ENCODE data around the gene CCDC85B. TPM values are rescaled to one million over a fixed set of nuclear protein-coding genes. Genes with fewer than 3 reads are reported as not detected.

The CCDC85B gene
- total and polyA plus RNA-seq, 2 experiments from 2014 or later = 15.1 to 41.6 TPM

DNA sequence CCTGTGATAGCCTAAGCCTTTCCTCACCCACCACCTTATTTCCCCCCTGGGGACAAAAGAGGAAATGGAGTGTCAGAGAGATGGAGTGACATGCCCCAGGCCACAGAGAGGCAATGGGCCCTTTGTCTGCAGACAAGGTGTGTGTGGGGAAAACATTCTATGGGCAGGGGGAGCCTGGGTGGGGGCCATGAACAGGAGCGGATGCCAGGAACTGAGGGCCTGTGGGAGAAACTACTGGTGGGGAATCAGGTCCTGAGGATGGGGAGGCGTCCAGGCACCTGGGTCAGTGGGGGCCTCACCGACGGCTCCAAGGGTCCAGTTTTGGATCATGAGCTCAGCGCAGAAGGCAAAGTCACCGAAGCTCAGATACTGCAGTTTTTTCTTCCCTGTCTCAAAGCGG, 5.2 kb upstream of the CCDC85B start:
- Histone ChIP-seq H3K9me2 (replicated peaks; ENCODE audit: insufficient read depth) (no peaks in the 10 kb centered on the region), H3K4me3 (no peak overlapping the region), H3K4me1 (ENCODE audit: insufficient read depth) (peaks cover 27% of the 10 kb centered on the region), H2AFZ (no peak overlapping the region), H4K20me1 (ENCODE audit: insufficient read depth, poor library complexity, severe bottlenecking) (no peaks in the 10 kb centered on the region), H3K36me3 (replicated peaks; ENCODE audit: insufficient read depth, low read depth) (no peaks in the 10 kb centered on the region), H3K9me3 (ENCODE audit: low read depth) (no peaks in the 10 kb centered on the region), H3K27ac (no peak overlapping the region), H3K79me2 (peaks cover 24% of the 10 kb centered on the region), H3K4me2 (no peak overlapping the region), H3K27me3 (no peaks in the 10 kb centered on the region)
- no peak for DNase-seq (ENCODE audit: low spot score)
- TF ChIP-seq, protein P1, sequence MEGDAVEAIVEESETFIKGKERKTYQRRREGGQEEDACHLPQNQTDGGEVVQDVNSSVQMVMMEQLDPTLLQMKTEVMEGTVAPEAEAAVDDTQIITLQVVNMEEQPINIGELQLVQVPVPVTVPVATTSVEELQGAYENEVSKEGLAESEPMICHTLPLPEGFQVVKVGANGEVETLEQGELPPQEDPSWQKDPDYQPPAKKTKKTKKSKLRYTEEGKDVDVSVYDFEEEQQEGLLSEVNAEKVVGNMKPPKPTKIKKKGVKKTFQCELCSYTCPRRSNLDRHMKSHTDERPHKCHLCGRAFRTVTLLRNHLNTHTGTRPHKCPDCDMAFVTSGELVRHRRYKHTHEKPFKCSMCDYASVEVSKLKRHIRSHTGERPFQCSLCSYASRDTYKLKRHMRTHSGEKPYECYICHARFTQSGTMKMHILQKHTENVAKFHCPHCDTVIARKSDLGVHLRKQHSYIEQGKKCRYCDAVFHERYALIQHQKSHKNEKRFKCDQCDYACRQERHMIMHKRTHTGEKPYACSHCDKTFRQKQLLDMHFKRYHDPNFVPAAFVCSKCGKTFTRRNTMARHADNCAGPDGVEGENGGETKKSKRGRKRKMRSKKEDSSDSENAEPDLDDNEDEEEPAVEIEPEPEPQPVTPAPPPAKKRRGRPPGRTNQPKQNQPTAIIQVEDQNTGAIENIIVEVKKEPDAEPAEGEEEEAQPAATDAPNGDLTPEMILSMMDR (IDR thresholded peaks at IDR 0.05; ENCODE audit: poor library complexity) = no peak
- TF ChIP-seq EZH2phosphoT487 (IDR thresholded peaks at IDR 0.05; ENCODE audit: low read depth, severe bottlenecking, unreplicated experiment) (no peak), EZH2 (IDR thresholded peaks at IDR 0.05; ENCODE audit: borderline replicate concordance) (no peak)
- 93% methylated on average over 7 of the region's 7 CpGs for WGBS (ENCODE audit: low lambda C conversion rate, missing lambda C conversion rate)

DNA sequence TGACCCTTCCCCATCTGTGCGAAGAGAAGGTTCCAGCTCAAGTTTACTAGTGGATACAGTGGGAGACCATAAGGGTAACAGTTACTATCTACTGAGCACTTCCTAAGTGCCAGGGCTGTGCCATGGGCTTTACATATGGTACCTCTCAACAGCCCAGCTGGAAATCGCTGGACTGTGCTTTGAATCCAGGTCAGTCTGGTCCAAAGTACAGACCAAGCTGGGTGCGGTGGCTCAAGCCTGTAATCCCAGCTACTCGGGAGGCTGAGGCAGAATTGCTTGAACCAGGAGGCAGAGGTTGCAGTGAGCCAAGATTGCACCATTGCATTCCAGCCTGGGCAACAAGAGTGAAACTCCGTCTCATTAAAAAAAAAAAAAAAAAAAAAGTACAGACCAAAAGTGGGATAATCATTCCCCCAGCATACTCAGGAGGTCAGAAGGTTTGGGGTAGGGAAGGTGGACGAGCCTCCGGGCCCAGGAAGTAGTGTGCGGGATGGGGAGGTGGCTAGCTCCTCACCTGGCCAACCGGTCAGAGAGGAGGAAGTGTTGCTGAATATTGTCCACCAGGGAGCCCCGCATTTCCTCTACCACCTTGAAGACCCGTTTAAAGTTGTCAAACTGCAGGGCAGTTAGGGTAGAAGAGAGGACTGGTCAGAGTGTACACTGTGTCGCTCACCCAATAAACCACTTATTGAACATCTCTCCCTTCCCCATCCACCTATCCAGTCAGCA, 4.5 kb upstream of the CCDC85B start:
- DNase-seq (ENCODE audit: low spot score) = no peak
- no peaks in the 10 kb centered on the region for H3K9me3 ChIP-seq (ENCODE audit: low read depth)
- peak overlapping the region; percentile 92 for H3K27ac ChIP-seq
- TF ChIP-seq EZH2phosphoT487 (IDR thresholded peaks at IDR 0.05; ENCODE audit: low read depth, severe bottlenecking, unreplicated experiment) = no peak
- TF ChIP-seq, protein P1 (IDR thresholded peaks at IDR 0.05; ENCODE audit: poor library complexity) = no peak
- no peak for TF ChIP-seq EZH2 (IDR thresholded peaks at IDR 0.05; ENCODE audit: borderline replicate concordance)
- H3K9me2 ChIP-seq (replicated peaks; ENCODE audit: insufficient read depth) = no peaks in the 10 kb centered on the region
- no peaks in the 10 kb centered on the region for H4K20me1 ChIP-seq (ENCODE audit: insufficient read depth, poor library complexity, severe bottlenecking)
- H3K4me1 ChIP-seq (ENCODE audit: insufficient read depth) = peaks cover 31% of the 10 kb centered on the region
- H3K27me3 ChIP-seq = no peaks in the 10 kb centered on the region
- no peaks in the 10 kb centered on the region for H3K36me3 ChIP-seq (replicated peaks; ENCODE audit: insufficient read depth, low read depth)
- peaks cover 24% of the 10 kb centered on the region for H3K79me2 ChIP-seq
- no peak overlapping the region for H3K4me3 ChIP-seq
- peak overlapping the region; percentile 98 for H3K4me2 ChIP-seq
- WGBS (ENCODE audit: low lambda C conversion rate, missing lambda C conversion rate) = 89% methylated on average over 12 of the region's 12 CpGs
- H2AFZ ChIP-seq = no peak overlapping the region

DNA sequence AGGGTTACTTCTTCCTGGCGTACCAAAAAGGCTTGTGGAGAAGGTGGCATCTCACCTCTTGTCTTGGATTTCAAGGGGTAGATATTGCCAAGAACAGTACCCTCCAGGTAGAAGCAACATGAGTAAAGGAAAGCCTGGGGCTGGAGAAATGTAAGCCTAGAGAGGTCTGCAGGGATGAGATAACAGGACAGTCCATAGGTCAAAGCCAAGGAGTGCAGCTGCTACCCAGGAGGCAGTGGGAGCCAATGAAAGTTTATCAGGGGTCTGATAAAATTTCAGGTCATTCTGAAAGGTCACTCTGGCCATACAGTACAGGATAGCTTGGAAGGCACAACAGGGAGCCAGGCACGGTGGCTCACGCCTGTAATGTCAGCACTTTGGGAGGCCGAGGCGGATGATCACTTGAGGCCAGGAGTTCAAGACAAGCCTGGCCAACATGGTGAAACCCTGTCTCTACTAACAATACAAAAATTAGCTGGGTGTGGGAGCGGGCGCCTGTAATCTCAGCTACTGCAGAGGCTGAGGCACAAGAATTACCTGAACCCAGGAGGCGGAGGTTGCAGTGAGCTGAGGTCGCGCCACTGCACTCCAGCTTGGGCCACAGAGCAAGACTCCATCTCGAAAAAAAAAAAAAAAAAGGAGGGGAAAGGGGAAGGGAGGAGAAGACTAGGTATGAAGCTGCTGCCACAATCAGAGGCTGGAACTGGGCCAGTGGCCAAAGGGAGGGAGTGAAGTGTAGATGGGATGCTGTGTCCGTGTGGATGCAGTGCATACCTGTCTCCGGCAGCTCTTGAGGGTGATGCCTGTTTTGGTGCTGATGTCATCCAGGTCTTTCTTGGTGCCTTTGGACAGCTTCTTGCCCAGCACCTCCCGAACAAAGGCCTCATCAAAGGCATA, 3.4 kb upstream of the CCDC85B start:
- 84% methylated on average over 13 of the region's 14 CpGs for WGBS (ENCODE audit: low lambda C conversion rate, missing lambda C conversion rate)
- H3K79me2 ChIP-seq = peaks cover 29% of the 10 kb centered on the region
- no peaks in the 10 kb centered on the region for H3K27me3 ChIP-seq
- peak overlapping the region; percentile 86 for H3K4me3 ChIP-seq
- peak overlapping the region; percentile 98 for H3K4me2 ChIP-seq
- no peaks in the 10 kb centered on the region for H3K9me2 ChIP-seq (replicated peaks; ENCODE audit: insufficient read depth)
- H3K9me3 ChIP-seq (ENCODE audit: low read depth) = no peaks in the 10 kb centered on the region
- TF ChIP-seq EZH2 (IDR thresholded peaks at IDR 0.05; ENCODE audit: borderline replicate concordance) = no peak
- H2AFZ ChIP-seq = no peak overlapping the region
- DNase-seq (ENCODE audit: low spot score) = no peak
- peak overlapping the region; percentile 92 for H3K27ac ChIP-seq
- no peaks in the 10 kb centered on the region for H3K36me3 ChIP-seq (replicated peaks; ENCODE audit: insufficient read depth, low read depth)
- H4K20me1 ChIP-seq (ENCODE audit: insufficient read depth, poor library complexity, severe bottlenecking) = no peaks in the 10 kb centered on the region
- H3K4me1 ChIP-seq (ENCODE audit: insufficient read depth) = peaks cover 42% of the 10 kb centered on the region

DNA sequence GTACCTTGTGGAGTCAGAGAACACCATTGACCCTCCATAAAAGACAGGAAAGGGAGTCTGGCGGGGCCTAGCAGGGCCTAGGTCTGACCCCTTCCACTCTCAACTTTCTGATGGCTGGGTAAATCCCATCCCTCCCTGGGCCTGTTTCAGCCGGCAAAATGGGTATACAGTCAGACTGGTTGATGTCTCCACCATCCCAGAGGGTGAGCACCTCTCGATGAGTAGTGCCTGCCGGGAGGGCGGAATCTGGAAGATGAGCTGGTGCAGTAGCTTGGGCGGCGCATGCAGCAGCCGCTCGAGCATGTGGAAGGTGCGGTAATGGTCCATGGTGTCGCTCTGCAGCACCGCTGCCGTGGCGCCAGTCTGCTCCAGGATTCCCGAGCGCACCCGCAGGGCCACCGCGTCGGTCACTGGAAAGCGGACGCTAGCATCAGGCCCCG, 2.7 kb upstream of the CCDC85B start:
- Histone ChIP-seq H2AFZ (peak overlapping the region; percentile 84), H3K27ac (peak overlapping the region; percentile 92), H3K4me1 (ENCODE audit: insufficient read depth) (peaks cover 43% of the 10 kb centered on the region), H3K79me2 (peaks cover 32% of the 10 kb centered on the region), H3K36me3 (replicated peaks; ENCODE audit: insufficient read depth, low read depth) (no peaks in the 10 kb centered on the region), H3K4me2 (peak overlapping the region; percentile 98), H3K9me2 (replicated peaks; ENCODE audit: insufficient read depth) (no peaks in the 10 kb centered on the region), H3K27me3 (no peaks in the 10 kb centered on the region), H3K9me3 (ENCODE audit: low read depth) (no peaks in the 10 kb centered on the region), H3K4me3 (peak overlapping the region; percentile 86), H4K20me1 (ENCODE audit: insufficient read depth, poor library complexity, severe bottlenecking) (no peaks in the 10 kb centered on the region)
- TF ChIP-seq, protein P1 (IDR thresholded peaks at IDR 0.05; ENCODE audit: poor library complexity) = no peak
- TF ChIP-seq EZH2phosphoT487 (IDR thresholded peaks at IDR 0.05; ENCODE audit: low read depth, severe bottlenecking, unreplicated experiment) = no peak
- no peak for TF ChIP-seq EZH2 (IDR thresholded peaks at IDR 0.05; ENCODE audit: borderline replicate concordance)
- DNase-seq (ENCODE audit: low spot score) = no peak
- 4% methylated on average over 23 of the region's 23 CpGs for WGBS (ENCODE audit: low lambda C conversion rate, missing lambda C conversion rate)
